Liver (tissue), 9 donors: Measurements from ENCODE around the gene CEP131. TPM values are rescaled to one million over a fixed set of nuclear protein-coding genes. Genes with fewer than 3 reads are reported as not detected.

Experiments
- DNase-seq: peaks from one replicate; pipeline ENCODE4 v3.0.0-alpha.2; 2017; ENCODE audit warnings: low spot score
- H3K27ac ChIP-seq, 2 donors: one replicate each; pipeline ENCODE4 v1.7.0; 2013; ENCODE audit warnings: inconsistent platforms in 2 of 2, low read length in 2 of 2, control low read depth in 1 of 2, low read depth in 1 of 2, mild to moderate bottlenecking in 1 of 2
- H3K27me3 ChIP-seq, 4 donors: one replicate each; pipeline versions ENCODE4 v1.6.1 to v1.7.0; 2013; ENCODE audit warnings: low read length in 3 of 4, inconsistent platforms in 1 of 4, mild to moderate bottlenecking in 1 of 4, moderate library complexity in 1 of 4; ENCODE audit not compliant: control insufficient read depth in 4 of 4, insufficient read depth in 4 of 4
- H3K36me3 ChIP-seq, 4 donors: one replicate each; pipeline versions ENCODE4 v1.6.1 to v1.7.0; 2013; ENCODE audit warnings: low read length in 3 of 4, mild to moderate bottlenecking in 3 of 4, low read depth in 1 of 4, moderate library complexity in 1 of 4; ENCODE audit not compliant: control insufficient read depth in 4 of 4, insufficient read depth in 3 of 4
- H3K4me1 ChIP-seq, 4 donors: one replicate each; pipeline versions ENCODE4 v1.6.1 to v1.7.0; 2013; ENCODE audit warnings: low read length in 3 of 4, mild to moderate bottlenecking in 3 of 4, moderate library complexity in 1 of 4; ENCODE audit not compliant: control insufficient read depth in 4 of 4, insufficient read depth in 4 of 4
- H3K4me3 ChIP-seq, 3 donors: one replicate each; pipeline versions ENCODE4 v1.6.1 to v1.7.0; 2013; ENCODE audit warnings: low read length in 3 of 3, control low read depth in 1 of 3, low read depth in 1 of 3, mild to moderate bottlenecking in 1 of 3
- H3K9ac ChIP-seq, 2 donors: one replicate each; pipeline ENCODE4 v1.7.0; 2013; ENCODE audit warnings: low read length in 2 of 2, mild to moderate bottlenecking in 2 of 2, moderate library complexity in 2 of 2, control low read depth in 1 of 2, low read depth in 1 of 2
- H3K9me3 ChIP-seq, 4 donors: one replicate each; pipeline versions ENCODE4 v1.6.1 to v1.7.0; 2013; ENCODE audit warnings: low read length in 3 of 4; ENCODE audit not compliant: control insufficient read depth in 4 of 4
- FOXA1 ChIP-seq: IDR thresholded peaks from 2 replicates; pipeline ENCODE4 v1.6.1; 2016; ENCODE audit warnings: antibody characterized with exemption
- GABPA ChIP-seq, 2 donors: IDR thresholded peaks in 1 of 2; conservative IDR thresholded peaks in 1 of 2; 2 replicates each; pipeline ENCODE4 v1.6.1; 2016; ENCODE audit warnings: antibody characterized with exemption in 2 of 2, mild to moderate bottlenecking in 1 of 2, moderate library complexity in 1 of 2
- HNF4A ChIP-seq, 2 donors: conservative IDR thresholded peaks; 2 replicates each; pipeline ENCODE4 v1.6.1; 2016; ENCODE audit warnings: antibody characterized with exemption in 2 of 2, mild to moderate bottlenecking in 2 of 2
- HNF4G ChIP-seq: IDR thresholded peaks from 2 replicates; pipeline ENCODE4 v1.6.1; 2016; ENCODE audit warnings: antibody characterized with exemption
- JUND ChIP-seq, 2 donors: IDR thresholded peaks; 2 replicates each; pipeline ENCODE4 v1.6.1; 2016; ENCODE audit warnings: antibody characterized with exemption in 2 of 2
- RAD21 ChIP-seq, 2 donors: IDR thresholded peaks; 2 replicates each; pipeline ENCODE4 v1.6.1; 2016; ENCODE audit warnings: antibody characterized with exemption in 2 of 2, mild to moderate bottlenecking in 2 of 2
- SP1 ChIP-seq: IDR thresholded peaks from 2 replicates; pipeline ENCODE4 v1.6.1; 2018; ENCODE audit warnings: antibody characterized with exemption, mild to moderate bottlenecking
- YY1 ChIP-seq: IDR thresholded peaks from 2 replicates; pipeline ENCODE4 v1.6.1; 2016; ENCODE audit warnings: antibody characterized with exemption, mild to moderate bottlenecking
- WGBS: extraction: QIAGEN DNeasy Blood & Tissue Kit; methylation state at CpG from one replicate; pipeline ENCODE4 v1.1.7; 2013; 5-methylcytosine and 5-hydroxymethylcytosine counted together
- polyA plus RNA-seq, 2 donors: library from polyadenylated mRNA; stranded (reverse) in 1 of 2; unstranded in 1 of 2; fragments of 200-250 nt in 1 of 2; fragments of >200 nt in 1 of 2; fragmentation: Nextera tagmentation in 1 of 2; extraction: Ambion mirVana in 1 of 2; gene quantifications; one replicate each; pipeline versions ENCODE4 v1.2.1 to v1.2.3, GENCODE V29; 2013 to 2015
- total RNA-seq, 2 donors: library from RNA; depleted of rRNA; stranded (reverse); fragments of >200 nt; gene quantifications; one replicate each; pipeline ENCODE4 v1.2.3, GENCODE V29; 2014
- TF ChIP-seq, protein P1 (sequence below): IDR thresholded peaks from 2 replicates; pipeline ENCODE4 v1.6.1; 2016; ENCODE audit warnings: antibody characterized with exemption
- TF ChIP-seq, protein P2 (sequence below): fragments of 150-350 bp; IDR thresholded peaks from 2 replicates; pipeline ENCODE4 v1.5.1; 2017; ENCODE audit warnings: improper control_type of control experiment, low read depth, low read length; ENCODE audit not compliant: missing input control
- TF ChIP-seq, protein P3 (sequence below): IDR thresholded peaks from 2 replicates; pipeline ENCODE4 v1.6.1; 2016; ENCODE audit warnings: antibody characterized with exemption
- TF ChIP-seq, protein P4 (sequence below): IDR thresholded peaks from 2 replicates; pipeline ENCODE4 v1.6.1; 2016; ENCODE audit warnings: antibody characterized with exemption
- TF ChIP-seq, protein P5 (sequence below): IDR thresholded peaks from 2 replicates; pipeline ENCODE4 v1.6.1; 2016; ENCODE audit warnings: antibody characterized with exemption, mild to moderate bottlenecking
- donor health status: healthy.
- donor health status: healthy.
- donor health status: healthy.
- donor health status: healthy.
- donor health status: healthy.

Gene CEP131
- total and polyA plus RNA-seq, 4 donors, result 0.71 to 6.3 (median 2.2) TPM

DNA sequence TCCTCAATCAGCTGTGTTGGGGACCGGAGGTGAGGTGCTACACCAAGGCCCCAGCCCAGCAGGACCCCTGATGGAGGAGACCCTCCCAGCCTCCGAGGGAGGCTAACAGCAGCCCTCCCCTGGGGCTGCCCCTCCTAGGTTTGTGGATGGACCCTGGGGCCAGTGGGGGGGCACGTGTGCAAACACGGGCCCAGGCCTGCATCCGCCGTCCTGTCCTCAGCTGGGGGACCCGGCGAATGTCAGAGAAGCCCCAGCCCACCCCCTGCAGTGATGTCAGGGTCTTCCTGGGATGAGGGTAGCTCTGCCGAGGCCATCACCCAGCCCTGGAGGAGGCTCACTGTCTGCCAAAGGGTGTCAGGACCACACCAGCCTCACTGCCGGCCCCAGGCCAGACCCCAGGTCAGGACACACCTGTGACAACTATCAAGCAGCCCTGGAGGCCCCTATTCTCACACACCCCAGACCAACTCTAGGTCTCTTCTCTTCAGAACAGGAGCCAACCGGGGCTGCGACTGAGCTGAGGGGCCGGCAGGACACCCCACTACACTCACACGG, 26.7 kb downstream of the CEP131 start:
- 95% methylated on average over 14 of the region's 14 CpGs for WGBS
- Histone ChIP-seq H3K4me3 (no peak overlapping the region), H3K27ac (no peak overlapping the region), H3K9me3 (no peaks in the 10 kb centered on the region), H3K4me1 (no peaks in the 10 kb centered on the region), H3K27me3 (no peaks in the 10 kb centered on the region), H3K9ac (no peak overlapping the region), H3K36me3 (no peaks in the 10 kb centered on the region)
- DNase-seq, result no peak
- TF ChIP-seq, protein P1, sequence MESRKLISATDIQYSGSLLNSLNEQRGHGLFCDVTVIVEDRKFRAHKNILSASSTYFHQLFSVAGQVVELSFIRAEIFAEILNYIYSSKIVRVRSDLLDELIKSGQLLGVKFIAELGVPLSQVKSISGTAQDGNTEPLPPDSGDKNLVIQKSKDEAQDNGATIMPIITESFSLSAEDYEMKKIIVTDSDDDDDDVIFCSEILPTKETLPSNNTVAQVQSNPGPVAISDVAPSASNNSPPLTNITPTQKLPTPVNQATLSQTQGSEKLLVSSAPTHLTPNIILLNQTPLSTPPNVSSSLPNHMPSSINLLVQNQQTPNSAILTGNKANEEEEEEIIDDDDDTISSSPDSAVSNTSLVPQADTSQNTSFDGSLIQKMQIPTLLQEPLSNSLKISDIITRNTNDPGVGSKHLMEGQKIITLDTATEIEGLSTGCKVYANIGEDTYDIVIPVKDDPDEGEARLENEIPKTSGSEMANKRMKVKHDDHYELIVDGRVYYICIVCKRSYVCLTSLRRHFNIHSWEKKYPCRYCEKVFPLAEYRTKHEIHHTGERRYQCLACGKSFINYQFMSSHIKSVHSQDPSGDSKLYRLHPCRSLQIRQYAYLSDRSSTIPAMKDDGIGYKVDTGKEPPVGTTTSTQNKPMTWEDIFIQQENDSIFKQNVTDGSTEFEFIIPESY, result no peak
- TF ChIP-seq RAD21 (IDR thresholded peaks at IDR 0.05) (no peak), SP1 (no peak), HNF4A (conservative IDR thresholded peaks at IDR 0.05) (no peak), FOXA1 (no peak), JUND (IDR thresholded peaks at IDR 0.05) (no peak), GABPA (IDR thresholded peaks at IDR 0.05 in 1 of 2, conservative IDR thresholded peaks at IDR 0.05 in 1 of 2) (no peak), YY1 (no peak), HNF4G (no peak)
- TF ChIP-seq, protein P2, sequence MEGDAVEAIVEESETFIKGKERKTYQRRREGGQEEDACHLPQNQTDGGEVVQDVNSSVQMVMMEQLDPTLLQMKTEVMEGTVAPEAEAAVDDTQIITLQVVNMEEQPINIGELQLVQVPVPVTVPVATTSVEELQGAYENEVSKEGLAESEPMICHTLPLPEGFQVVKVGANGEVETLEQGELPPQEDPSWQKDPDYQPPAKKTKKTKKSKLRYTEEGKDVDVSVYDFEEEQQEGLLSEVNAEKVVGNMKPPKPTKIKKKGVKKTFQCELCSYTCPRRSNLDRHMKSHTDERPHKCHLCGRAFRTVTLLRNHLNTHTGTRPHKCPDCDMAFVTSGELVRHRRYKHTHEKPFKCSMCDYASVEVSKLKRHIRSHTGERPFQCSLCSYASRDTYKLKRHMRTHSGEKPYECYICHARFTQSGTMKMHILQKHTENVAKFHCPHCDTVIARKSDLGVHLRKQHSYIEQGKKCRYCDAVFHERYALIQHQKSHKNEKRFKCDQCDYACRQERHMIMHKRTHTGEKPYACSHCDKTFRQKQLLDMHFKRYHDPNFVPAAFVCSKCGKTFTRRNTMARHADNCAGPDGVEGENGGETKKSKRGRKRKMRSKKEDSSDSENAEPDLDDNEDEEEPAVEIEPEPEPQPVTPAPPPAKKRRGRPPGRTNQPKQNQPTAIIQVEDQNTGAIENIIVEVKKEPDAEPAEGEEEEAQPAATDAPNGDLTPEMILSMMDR, result no peak
- TF ChIP-seq, protein P3, sequence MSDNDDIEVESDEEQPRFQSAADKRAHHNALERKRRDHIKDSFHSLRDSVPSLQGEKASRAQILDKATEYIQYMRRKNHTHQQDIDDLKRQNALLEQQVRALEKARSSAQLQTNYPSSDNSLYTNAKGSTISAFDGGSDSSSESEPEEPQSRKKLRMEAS, result no peak
- TF ChIP-seq, protein P4, sequence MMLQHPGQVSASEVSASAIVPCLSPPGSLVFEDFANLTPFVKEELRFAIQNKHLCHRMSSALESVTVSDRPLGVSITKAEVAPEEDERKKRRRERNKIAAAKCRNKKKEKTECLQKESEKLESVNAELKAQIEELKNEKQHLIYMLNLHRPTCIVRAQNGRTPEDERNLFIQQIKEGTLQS, result no peak
- TF ChIP-seq, protein P5, sequence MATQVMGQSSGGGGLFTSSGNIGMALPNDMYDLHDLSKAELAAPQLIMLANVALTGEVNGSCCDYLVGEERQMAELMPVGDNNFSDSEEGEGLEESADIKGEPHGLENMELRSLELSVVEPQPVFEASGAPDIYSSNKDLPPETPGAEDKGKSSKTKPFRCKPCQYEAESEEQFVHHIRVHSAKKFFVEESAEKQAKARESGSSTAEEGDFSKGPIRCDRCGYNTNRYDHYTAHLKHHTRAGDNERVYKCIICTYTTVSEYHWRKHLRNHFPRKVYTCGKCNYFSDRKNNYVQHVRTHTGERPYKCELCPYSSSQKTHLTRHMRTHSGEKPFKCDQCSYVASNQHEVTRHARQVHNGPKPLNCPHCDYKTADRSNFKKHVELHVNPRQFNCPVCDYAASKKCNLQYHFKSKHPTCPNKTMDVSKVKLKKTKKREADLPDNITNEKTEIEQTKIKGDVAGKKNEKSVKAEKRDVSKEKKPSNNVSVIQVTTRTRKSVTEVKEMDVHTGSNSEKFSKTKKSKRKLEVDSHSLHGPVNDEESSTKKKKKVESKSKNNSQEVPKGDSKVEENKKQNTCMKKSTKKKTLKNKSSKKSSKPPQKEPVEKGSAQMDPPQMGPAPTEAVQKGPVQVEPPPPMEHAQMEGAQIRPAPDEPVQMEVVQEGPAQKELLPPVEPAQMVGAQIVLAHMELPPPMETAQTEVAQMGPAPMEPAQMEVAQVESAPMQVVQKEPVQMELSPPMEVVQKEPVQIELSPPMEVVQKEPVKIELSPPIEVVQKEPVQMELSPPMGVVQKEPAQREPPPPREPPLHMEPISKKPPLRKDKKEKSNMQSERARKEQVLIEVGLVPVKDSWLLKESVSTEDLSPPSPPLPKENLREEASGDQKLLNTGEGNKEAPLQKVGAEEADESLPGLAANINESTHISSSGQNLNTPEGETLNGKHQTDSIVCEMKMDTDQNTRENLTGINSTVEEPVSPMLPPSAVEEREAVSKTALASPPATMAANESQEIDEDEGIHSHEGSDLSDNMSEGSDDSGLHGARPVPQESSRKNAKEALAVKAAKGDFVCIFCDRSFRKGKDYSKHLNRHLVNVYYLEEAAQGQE, result no peak
